HG03520 (cell line): ENCODE results near the gene MRRF.
"Not testable (repeated sequence)": the region's sequence is repeated elsewhere in the genome, so short reads cannot be mapped to it uniquely, and the experiment has no call there.

Experiments used
- ATAC-seq: cut with Tn5 transposase; IDR thresholded peaks from one replicate; pipeline ENCODE4 v1.9.1; 2021; ENCODE audit warnings: mild to moderate bottlenecking, moderate library complexity; ENCODE audit not compliant: unreplicated experiment

The MRRF gene

GRCh38 chr9:122350577-122351355 is 86.1 kb downstream of the MRRF start:
- ATAC-seq, result peak; percentile 79

DNA sequence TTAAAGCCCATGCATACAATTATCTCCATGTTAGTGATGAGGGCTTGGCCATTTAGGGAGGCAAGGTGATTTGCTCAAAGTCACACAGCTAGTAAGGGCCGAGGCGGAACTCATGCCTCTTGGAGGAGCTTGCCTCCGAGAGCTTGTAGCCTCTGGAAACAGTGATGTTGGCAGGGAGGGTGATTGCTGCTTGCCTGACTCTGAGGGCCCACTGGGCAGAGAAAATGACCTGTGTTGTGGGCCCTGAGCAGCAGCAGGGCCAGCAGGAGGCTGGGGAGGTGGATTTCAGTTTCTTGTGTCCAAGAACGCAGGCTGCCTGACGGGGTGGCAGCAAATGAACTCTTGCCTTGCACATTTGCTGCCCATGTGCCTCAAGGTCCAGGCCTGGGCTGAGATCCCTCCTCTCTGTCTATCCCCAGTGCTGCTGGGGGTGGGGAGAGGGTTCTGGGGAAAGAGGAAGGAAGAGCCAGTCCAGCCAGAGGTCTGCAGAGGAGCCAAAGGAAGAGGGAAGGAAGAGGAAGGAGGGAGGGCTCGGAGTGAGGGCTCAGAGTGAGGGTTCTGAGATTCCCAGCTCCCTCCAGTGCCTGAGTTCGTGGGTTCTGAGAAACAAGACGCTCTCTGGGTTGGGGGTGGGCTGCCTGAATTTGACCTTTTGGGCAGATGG is 90.0 kb downstream of the MRRF start:
- ATAC-seq, result no peak

DNA sequence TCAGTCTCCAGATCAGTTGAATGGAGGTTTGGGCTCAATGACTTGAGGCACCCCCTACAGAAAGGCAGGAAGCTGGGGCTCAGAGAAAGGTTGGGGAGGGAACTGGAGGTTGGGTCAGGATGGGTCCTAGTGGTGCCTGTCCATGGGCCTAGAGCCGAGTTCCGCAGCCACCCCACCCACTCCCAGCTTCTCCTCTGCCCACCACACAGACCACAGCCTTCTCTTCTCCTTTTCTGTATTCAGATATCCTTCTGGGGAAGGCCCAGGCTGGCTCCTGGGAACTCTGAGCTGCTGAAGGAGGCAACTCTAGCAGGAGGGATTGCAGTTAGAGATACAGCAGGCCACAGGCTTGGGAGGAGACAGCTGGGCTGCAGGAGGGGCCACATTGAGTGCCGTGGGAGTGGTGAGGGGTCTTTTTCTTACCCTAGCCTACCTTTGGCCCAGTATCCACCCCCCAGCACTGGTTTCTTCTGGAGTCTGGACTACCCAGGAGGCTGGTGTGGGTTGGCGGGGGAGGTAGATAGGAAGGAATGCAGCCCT is 90.7 kb downstream of the MRRF start:
- no peak for ATAC-seq

GRCh38 chr9:122356627-122357026 is 91.9 kb downstream of the MRRF start:
- no peak for ATAC-seq

DNA sequence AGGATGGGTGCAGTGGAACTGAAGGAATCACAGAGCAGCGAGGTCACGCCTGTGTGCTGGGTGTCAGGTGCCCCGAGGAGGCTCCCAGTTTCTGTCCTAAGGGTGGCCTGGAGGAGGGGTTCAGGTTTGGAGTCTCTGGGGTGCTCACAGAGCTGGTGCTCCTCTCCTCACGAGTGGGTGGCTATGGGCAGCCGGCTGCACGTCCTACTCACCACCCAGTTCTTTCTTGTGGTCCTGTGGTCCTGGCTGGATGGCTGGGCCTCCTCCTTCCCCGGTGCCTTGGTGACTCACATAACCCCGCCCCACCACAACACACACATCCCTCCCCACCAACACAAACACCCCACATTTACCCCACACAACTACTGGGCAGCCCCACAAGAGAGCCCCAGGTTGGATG is 96.2 kb downstream of the MRRF start:
- no peak for ATAC-seq

DNA sequence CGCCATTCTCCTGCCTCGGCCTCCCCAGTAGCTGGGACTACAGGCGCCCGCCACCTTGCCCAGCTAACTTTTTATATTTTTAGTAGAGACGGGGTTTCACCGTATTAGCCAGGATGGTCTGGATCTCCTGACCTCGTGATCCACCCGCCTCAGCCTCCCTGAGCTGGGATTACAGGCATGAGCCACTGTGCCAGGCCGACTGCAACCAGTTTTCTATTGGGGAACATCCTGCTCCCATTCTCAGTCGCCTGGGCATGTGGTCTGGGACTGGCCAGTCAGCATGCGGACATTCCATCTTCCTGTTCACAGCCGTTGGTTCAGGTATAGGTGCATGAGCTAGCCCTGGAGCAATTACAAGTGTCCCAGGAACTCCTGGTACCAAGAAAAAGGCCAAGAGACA is 98.4 kb downstream of the MRRF start:
- ATAC-seq, result not testable (repeated sequence)

GRCh38 chr9:122364117-122364782 is 99.6 kb downstream of the MRRF start:
- no peak for ATAC-seq

DNA sequence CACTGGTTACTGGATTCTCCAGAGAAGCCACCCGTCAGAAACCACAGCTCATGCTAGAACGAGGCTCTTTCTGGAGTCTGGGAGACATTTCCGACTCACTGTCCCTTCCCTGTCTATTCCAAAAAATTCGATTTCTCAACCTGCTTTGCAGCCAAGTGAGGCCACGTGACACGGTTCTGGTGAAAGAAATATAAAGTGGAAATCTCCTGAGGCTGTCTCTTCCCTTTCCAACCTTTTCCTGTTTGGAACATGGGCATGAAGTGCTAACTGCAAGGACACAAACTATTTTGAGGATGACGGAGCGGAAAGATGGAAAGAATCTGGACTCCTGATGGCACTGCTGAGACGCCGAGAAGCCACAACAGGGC is 100.1 kb downstream of the MRRF start:
- no peak for ATAC-seq

GRCh38 chr9:122366074-122366660 is 101.5 kb downstream of the MRRF start:
- no peak for ATAC-seq

- no peak for ATAC-seq
These were observed 102.4 kb downstream of the MRRF start for GRCh38 chr9:122367065-122367464.

DNA sequence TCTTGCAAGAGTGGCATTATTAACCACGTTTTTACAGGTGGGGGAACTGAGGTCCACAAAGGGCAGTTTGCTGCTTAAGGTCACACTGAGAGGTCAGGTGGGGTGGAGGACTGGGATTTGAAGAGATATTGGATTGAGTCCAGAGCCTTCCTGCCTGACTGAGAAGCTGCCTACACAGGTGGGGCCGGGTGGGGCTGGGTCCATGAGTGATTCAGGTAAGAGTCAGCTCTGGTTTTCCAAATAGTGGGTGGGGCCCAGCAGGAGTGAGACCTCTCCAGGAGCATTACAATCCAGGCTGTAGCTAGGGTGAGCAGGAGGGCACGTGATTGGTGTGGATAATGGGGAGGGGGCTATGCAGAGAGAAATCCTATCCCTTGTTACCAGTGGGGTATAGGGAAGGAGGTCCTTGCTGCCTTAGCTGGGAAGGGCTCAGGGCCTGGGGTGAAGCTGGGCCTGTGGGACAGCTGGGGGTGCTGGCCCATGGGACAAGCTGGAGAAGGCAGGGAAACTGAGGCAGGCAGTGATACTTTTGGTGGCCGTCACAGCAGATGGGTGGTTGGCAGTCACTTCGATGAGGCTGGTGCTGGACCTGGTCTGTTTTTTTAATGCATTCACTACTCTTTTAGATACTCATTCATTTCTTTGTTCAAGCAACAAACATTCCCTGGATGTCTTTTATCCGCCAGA is 103.2 kb downstream of the MRRF start:
- ATAC-seq, result no peak

DNA sequence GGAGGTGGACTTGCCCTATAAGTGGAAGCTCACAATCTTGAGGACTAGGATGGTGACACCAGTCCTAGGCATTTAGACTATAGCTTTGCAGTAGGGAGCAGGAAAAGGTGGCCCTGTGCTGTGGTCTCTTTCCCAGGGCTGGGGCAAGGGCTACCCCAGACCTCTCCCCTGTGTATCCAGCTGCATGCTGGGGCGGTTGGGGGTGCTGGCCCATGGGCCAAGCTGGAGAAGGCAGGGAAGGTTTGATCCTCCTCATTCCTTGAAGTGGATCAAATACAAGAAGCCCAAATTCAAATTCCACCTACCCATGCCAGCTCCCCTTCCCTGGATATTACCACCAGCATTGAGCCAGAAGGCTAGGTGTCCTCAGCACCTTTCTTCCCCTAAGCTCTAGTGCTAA is 104.0 kb downstream of the MRRF start:
- ATAC-seq, result no peak

GRCh38 chr9:122370303-122370702 is 105.6 kb downstream of the MRRF start:
- no peak for ATAC-seq

DNA sequence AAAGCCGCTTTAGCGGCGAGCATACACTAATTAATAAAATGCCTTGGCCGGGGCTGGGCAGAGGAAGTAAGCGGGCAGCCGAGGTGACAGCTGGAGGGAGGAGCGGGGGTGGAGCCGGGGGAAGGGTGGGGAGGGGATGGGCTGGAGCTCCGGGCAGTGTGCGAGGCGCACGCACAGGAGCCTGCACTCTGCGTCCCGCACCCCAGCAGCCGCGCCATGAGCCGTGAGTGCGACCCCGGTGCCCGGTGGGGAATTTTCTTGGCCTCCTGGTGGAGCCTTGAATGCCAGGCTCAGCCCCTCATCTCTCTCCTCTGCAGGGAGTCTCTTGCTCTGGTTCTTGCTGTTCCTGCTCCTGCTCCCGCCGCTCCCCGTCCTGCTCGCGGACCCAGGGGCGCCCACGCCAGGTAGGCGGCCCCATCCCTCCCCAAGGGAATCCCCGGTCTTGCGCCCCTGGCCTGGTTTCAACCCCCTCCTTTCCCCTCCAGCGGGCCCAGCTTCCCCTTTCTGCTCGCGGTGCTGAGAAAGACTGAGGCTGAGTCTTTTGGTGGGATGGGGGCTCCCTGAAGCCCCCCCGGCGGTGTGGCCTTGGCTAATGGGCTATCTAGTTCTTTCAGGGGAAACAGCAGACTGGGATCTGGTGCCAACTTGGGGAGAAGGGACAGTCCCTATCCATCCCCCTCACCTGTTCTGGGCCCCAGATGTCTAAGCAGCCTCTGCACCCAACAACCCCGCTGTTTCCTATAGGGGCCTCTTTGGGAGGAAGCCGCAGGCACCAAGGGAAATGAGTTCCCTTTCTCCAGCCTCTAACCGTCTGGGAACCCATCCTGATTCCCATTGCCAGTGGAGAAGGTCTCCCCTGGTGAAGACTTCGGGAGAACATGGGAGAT is 106.4 kb downstream of the MRRF start, which contains the start of gene PTGS1:
Gene PTGS1 (plus strand): TSS at position 156 of the 887 bp plus-strand sequence. CDS start 61 bp downstream, at position 217.
- ATAC-seq, result no peak

GRCh38 chr9:122371846-122372245 is 107.2 kb downstream of the MRRF start:
- no peak for ATAC-seq

- ATAC-seq, result no peak
These were observed 108.5 kb downstream of the MRRF start for GRCh38 chr9:122372856-122373845.

GRCh38 chr9:122374885-122375420 is 110.3 kb downstream of the MRRF start:
- no peak for ATAC-seq

- ATAC-seq, result no peak
These were observed 112.1 kb downstream of the MRRF start for GRCh38 chr9:122376796-122377195.
